ENCODE results near the gene STRN.

Gene STRN

GRCh38 chr2:36976065-36976464 is 9.7 kb upstream of the STRN start:
- Mint-ChIP-seq H3K4me3 (no peak overlapping the region), H3K36me3 (ENCODE audit: low read depth) (peaks cover 16% of the 10 kb centered on the region), H3K27me3 (ENCODE audit: low read depth, poor library complexity) (peaks cover 10% of the 10 kb centered on the region), H3K9me3 (no peaks in the 10 kb centered on the region), H3K4me1 (no peaks in the 10 kb centered on the region), H3K27ac (peak overlapping the region; percentile 63)
- TF ChIP-seq, protein P1, sequence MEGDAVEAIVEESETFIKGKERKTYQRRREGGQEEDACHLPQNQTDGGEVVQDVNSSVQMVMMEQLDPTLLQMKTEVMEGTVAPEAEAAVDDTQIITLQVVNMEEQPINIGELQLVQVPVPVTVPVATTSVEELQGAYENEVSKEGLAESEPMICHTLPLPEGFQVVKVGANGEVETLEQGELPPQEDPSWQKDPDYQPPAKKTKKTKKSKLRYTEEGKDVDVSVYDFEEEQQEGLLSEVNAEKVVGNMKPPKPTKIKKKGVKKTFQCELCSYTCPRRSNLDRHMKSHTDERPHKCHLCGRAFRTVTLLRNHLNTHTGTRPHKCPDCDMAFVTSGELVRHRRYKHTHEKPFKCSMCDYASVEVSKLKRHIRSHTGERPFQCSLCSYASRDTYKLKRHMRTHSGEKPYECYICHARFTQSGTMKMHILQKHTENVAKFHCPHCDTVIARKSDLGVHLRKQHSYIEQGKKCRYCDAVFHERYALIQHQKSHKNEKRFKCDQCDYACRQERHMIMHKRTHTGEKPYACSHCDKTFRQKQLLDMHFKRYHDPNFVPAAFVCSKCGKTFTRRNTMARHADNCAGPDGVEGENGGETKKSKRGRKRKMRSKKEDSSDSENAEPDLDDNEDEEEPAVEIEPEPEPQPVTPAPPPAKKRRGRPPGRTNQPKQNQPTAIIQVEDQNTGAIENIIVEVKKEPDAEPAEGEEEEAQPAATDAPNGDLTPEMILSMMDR (IDR thresholded peaks at IDR 0.05), result no peak
- no peak for DNase-seq

- peaks cover 10% of the 10 kb centered on the region for H3K27me3 Mint-ChIP-seq (ENCODE audit: low read depth, poor library complexity)
- H3K9me3 Mint-ChIP-seq, result peaks cover under 1% of the 10 kb centered on the region
Observed at GRCh38 chr2:36975306-36975705, 9.0 kb upstream of the STRN start.

DNA sequence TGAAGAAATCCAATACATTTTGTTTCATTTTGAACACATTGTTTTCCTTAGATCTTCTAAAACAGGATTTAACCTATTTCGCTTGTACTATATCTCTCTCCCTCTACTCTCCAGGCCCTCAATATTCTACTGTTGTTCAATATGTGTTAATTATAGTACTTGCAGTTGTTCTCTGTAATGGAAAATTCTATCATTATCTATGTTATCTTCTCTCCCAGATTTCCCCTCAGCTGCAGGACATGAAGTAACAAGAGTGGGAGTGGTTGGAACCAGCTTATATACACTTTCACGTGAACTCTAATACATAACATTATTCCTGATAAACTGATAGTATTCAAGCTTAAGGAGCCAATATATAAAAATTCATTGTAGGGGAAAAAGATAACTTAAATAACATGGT is 7.0 kb upstream of the STRN start:
- no peak for DNase-seq

More at GRCh38 chr2:36975306-36975705, 9.0 kb upstream of the STRN start:
- DNase-seq, result no peak
- TF ChIP-seq, protein P1 (IDR thresholded peaks at IDR 0.05), result no peak
- H3K27ac Mint-ChIP-seq, result no peak overlapping the region
- no peak overlapping the region for H3K4me3 Mint-ChIP-seq
- peaks cover 16% of the 10 kb centered on the region for H3K36me3 Mint-ChIP-seq (ENCODE audit: low read depth)
- H3K4me1 Mint-ChIP-seq, result no peaks in the 10 kb centered on the region

DNA sequence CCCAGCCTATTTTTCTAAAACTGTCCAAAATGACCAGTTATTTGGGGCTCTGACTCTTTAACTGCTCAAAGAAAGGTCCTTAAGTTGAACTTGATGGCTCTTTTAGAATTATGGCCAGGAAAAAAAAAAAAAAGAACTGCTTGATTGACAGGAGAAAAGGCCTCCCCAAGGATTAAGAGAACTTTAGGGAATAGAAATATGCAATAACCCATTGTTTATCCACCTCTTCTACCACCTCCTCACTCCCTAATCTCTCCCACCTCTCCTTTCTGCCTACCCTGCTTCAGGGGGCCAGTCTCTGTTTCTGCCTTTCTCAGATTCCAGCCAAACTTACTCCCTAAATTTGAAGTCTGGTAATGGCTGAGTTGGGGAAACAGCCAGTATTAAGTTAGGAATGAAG is 5.7 kb upstream of the STRN start:
- Mint-ChIP-seq H3K4me3 (no peak overlapping the region), H3K27ac (no peak overlapping the region)

More for the DNA sequence above, 7.0 kb upstream of the STRN start:
- Mint-ChIP-seq H3K36me3 (ENCODE audit: low read depth) (peaks cover 5% of the 10 kb centered on the region), H3K4me3 (no peak overlapping the region), H3K9me3 (peaks cover 4% of the 10 kb centered on the region), H3K27me3 (ENCODE audit: low read depth, poor library complexity) (peaks cover 10% of the 10 kb centered on the region), H3K27ac (peak overlapping the region; percentile 16), H3K4me1 (peaks cover 5% of the 10 kb centered on the region)
- TF ChIP-seq, protein P1 (IDR thresholded peaks at IDR 0.05), result no peak

GRCh38 chr2:36967236-36967876 is 1.0 kb upstream of the STRN start:
- Mint-ChIP-seq H3K9me3 (peaks cover 4% of the 10 kb centered on the region), H3K4me1 (peaks cover 45% of the 10 kb centered on the region), H3K27me3 (ENCODE audit: low read depth, poor library complexity) (peaks cover 13% of the 10 kb centered on the region), H3K27ac (no peak overlapping the region), H3K36me3 (ENCODE audit: low read depth) (no peaks in the 10 kb centered on the region), H3K4me3 (peak overlapping the region; percentile 93)
- TF ChIP-seq, protein P1 (IDR thresholded peaks at IDR 0.05), result no peak
- DNase-seq, result no peak

More for the DNA sequence above, 5.7 kb upstream of the STRN start:
- Mint-ChIP-seq H3K9me3 (peaks cover 4% of the 10 kb centered on the region), H3K4me1 (peaks cover 18% of the 10 kb centered on the region), H3K36me3 (ENCODE audit: low read depth) (no peaks in the 10 kb centered on the region), H3K27me3 (ENCODE audit: low read depth, poor library complexity) (peaks cover 16% of the 10 kb centered on the region)
- no peak for DNase-seq
- TF ChIP-seq, protein P1 (IDR thresholded peaks at IDR 0.05), result no peak

Data from nephron progenitor cell (in vitro differentiated cells).